ENCODE results near the gene THSD7A.

DNA sequence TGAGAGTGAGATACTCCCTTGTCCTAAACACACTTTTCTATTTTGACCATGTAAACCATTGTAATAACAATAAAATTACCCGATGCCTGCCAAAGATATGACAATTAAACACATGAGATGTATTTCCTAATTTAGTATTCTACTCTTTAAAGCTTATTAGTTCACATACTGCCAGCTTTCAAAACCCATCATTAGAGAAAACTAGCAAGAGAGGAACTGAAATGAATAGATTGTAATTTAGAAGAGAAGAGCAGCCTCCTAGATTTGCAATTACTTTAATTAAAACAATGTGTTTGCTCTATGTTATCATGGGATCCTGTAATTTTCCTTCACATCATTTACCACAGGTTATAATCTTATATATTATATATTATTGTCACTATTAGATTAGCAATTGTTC, 428.2 kb downstream of the THSD7A start:
- TF ChIP-seq EP300 (IDR thresholded peaks at IDR 0.05) (no peak), CTCF (IDR thresholded peaks at IDR 0.05) (no peak), POLR2A (IDR thresholded peaks at IDR 0.05) (no peak)

Measured in tibial nerve (tissue), 4 donors.